Activated CD8-positive, alpha-beta memory T cell treated with anti-CD3 and anti-CD28 coated beads, Interleukin-2, amount 50 U/mL, for 48 hours (primary cell): ENCODE measurements around the gene KLHL22.
A peak's percentile ranks its signal among the peaks of the same experiment; 100 is the strongest.
"Not testable (repeated sequence)": the region's sequence is repeated elsewhere in the genome, so short reads cannot be mapped to it uniquely, and the experiment has no call there.

Source experiments
- DNase-seq: peaks from one replicate; pipeline ENCODE4 v3.0.0-alpha.2; 2020

Gene KLHL22

GRCh38 chr22:20396639-20397038, 99.0 kb downstream of the KLHL22 start:
- DNase-seq, result no peak

- no peak for DNase-seq
Observed at GRCh38 chr22:20395907-20396287, 99.7 kb downstream of the KLHL22 start.

- DNase-seq, result no peak
Observed at GRCh38 chr22:20395181-20395906, 100.3 kb downstream of the KLHL22 start.

GRCh38 chr22:20393705-20394476, 101.7 kb downstream of the KLHL22 start, which contains the start of gene ZNF74:
Gene ZNF74, plus strand, starts transcription at chr22:20394151. Its CDS starts 478 bp downstream, at chr22:20394629.
- peak; percentile 89 for DNase-seq

- DNase-seq, result no peak
Observed at GRCh38 chr22:20392983-20393704, 102.5 kb downstream of the KLHL22 start.

GRCh38 chr22:20392365-20392881, 103.2 kb downstream of the KLHL22 start:
- not testable (repeated sequence) for DNase-seq
